HL-60/S4 (cell line): ENCODE results near the gene SSC5D.

Source experiments
- in situ Hi-C: fragments of 300-500 bp; cut with MboI; formaldehyde crosslinking; loops from 2 replicates; pipeline ENCODE4 v1.14.3; 2022; ENCODE audit warnings: low sequenced_read_pairs

Gene SSC5D

DNA sequence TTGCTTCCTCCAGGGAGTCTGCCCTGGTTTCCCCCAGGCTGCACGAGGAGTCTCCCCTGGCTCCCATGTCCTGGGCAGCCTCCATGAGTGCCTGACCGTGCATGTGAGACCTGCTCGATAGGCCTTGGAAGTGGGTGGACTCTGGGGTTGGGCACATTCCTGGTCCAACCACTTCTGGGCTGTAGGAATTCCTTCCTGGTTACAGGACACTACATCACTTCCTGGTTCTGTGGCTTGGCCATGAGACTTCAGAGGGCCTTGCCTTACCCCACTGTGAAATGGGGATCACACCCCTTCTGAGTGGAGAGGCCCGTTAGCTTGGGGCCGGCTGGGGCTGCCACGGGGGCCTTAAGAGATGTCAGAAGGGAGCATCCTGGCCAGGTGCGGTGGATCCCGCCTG, 15.8 kb upstream of the SSC5D start:
- in situ Hi-C loops: no loop called here

DNA sequence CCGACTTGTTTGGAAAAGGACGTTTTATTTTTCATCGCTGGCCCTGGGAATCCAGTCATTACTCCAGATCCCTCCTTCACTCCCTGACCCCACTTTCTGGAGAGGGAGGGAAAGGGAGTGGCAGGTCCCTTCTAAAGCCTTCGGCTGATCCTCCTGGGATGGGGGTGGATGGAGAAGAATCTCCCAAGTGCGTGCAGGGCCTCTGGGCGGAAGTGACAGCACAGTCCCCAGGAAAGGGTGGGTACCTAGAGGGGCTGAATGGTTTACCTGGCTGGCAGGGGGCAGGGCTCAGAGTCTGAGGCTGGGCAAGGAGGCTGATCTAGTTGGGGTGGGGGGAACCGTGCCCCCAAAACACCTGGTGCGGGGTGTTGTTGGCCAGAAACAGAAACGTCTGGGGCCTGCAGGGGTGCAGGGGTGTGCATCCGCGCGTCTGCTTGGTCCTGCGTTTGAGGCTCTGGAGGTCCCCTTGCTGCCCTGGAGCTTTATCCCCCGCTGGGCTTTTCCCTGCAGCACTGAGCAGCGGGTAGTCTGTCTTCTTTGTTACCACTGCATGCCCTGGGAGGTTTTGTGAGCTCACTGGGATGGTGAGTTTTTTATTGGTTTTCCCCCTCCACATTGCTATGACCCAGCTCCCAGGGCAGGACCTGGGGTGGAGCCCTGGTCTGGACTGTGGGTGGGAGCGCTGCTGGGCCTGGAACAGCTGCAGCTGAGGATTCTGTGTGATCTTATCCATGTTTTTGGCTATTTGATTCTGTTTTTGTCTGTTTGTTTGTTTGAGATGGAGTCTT, 14.8 kb upstream of the SSC5D start:
- in situ Hi-C loops: no loop called here

- in situ Hi-C loops: no loop called here
Observed at GRCh38 chr19:55474269-55475265, 13.7 kb upstream of the SSC5D start.

DNA sequence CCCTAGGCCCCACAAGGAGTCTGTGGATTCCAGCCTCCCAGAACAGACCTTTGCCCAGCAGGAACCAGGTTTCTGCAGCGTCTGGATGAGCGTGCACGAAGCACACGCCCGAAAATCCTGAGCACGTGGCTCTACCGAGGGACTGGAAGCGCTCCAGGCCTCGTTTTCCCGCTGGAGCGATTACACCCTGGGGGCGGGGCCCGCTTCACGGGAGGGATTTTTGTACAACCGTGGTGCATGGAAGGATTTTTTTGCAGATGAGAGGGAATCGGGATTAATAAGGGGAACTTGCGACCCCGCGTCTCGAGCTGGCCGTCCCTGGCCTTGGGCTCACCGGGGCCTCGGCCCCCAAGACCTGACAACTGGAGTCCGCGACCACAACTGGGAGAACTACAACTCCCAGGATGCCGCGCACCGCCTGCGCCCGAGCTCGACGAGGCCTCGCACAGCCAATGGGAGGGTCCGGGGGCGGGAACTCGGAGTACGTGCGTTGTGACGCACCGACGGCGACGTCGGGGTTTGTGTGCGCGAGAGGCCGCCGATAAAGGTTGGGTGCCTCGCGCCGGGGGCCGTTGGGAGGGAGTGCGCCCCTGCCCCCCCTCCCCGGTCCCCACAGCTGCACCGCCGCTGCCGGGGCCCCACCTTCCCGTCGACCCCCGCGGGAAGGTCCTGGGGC, 12.0 kb upstream of the SSC5D start, which contains the start of gene ZNF628:
Gene ZNF628, plus strand, starts transcription at position 518 of the 676 bp plus-strand sequence. CDS start 3,294 bp downstream, outside the sequence.
- in situ Hi-C loops: no loop called here

DNA sequence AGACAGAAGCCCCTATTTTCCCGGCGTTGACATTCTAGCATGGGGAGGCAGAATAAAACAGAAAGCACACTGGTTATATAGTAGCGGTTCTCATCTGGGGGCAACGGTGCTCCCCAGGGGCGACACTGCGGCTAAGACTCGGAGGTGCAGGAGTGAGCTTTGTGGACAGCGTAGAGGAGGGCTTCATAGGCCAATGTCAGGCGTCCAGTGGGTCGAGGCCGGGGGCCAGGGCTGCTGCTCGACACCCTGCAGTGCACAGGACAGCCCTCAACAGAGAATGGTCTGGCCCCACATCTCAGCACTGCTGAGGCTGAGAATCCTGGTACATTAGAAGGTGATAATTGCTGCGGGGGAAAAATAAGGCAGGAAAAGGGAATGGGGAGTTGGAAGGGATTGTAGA, 10.3 kb upstream of the SSC5D start:
- in situ Hi-C loops: no loop called here

GRCh38 chr19:55478364-55478763, 9.9 kb upstream of the SSC5D start:
- in situ Hi-C loops: no loop called here

DNA sequence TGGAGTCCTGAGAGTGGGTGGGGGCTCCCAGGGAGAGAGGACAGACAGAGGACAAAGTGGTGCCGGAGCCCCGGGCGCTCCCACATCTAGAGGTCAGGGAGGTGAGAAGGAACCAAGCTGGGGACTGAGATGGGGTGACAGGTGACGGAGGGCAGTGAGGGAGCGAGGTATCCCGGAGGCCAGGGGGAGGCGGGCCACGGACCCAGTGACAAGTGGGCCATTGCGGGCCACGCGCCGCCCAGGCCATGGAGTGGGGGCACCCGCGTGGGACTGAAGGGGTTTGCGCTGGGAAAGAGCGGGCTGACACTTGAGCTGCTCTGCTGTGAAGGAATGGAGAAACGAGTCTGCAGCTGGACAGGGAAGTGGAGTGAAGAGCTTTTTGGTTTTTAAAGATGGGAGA, 9.2 kb upstream of the SSC5D start:
- in situ Hi-C loops: no loop called here

DNA sequence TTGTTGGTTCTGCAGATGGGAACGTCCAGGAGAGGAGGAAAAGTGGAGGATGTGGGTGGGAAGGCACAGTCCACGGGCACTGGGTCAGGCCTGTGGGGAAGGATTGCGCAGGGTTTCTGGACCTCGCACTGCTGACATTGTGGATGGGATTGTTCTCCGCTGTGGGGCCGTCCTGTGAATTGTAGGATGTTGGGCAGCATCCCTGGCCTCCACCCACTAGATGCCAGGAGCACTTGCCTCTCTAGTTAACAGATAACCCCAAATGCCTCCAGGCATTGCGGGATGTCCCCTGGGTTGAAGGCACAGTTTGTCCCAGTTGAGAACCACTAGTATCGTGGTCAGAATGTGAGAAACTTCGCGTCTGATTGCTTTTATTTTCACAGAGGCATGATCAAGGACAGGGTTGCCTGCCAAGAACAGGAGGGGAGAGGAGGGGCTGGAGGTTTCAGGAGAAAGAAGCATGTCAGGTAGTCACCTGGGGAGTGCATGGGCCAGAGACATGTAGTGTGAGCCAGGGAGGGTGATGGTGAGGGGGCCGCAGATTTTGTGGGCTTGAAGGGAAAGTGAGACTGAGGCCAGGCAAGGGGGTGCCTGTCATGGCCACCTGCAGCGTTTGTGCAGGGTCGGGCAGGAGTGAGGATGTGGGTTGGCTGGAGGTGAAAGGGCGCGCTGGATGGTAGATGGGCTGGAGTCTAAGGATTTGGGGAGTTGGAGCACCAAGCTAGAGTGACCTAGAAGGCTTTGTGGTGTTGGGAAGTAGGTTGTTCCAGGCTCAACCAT, 8.6 kb upstream of the SSC5D start:
- in situ Hi-C loops: no loop called here

GRCh38 chr19:55481148-55481793, 7.0 kb upstream of the SSC5D start:
- in situ Hi-C loops: no loop called here

DNA sequence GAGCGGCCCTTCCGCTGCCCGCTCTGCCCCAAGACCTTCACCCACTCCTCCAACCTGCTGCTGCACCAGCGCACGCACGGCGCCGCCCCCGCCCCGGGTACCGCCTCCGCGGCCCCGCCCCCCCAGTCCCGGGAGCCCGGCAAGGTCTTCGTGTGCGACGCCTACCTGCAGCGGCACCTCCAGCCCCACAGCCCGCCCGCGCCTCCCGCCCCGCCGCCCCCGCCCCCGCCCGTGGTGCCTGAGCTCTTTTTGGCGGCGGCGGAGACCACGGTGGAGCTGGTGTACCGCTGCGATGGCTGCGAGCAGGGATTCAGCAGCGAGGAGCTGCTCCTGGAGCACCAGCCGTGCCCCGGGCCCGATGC, 6.5 kb upstream of the SSC5D start:
- in situ Hi-C loops: no loop called here

DNA sequence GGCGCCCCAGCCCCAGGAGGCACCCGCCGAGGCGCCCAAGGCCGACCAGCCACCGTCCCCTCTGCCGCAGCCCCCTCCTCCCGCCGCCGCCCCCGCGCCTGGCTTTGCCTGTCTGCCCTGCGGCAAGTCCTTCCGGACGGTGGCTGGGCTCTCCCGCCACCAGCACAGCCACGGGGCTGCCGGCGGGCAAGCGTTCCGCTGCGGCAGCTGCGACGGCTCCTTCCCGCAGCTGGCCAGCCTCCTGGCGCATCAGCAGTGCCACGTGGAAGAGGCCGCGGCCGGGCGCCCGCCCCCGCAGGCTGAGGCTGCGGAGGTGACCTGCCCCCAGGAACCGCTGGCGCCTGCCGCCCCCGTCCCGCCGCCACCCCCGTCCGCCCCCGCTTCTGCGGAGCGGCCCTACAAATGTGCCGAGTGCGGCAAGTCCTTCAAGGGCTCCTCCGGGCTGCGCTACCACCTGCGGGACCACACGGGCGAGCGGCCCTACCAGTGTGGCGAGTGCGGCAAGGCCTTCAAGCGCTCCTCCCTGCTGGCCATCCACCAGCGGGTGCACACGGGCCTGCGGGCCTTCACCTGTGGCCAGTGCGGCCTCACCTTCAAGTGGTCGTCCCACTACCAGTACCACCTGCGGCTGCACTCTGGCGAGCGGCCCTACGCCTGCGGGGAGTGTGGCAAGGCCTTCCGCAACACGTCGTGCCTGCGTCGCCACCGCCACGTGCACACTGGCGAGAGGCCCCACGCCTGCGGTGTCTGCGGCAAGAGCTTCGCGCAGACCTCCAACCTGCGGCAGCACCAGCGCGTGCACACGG, 5.9 kb upstream of the SSC5D start:
- in situ Hi-C loops: no loop called here

- in situ Hi-C loops: no loop called here
Observed at GRCh38 chr19:55482967-55483705, 5.1 kb upstream of the SSC5D start.

DNA sequence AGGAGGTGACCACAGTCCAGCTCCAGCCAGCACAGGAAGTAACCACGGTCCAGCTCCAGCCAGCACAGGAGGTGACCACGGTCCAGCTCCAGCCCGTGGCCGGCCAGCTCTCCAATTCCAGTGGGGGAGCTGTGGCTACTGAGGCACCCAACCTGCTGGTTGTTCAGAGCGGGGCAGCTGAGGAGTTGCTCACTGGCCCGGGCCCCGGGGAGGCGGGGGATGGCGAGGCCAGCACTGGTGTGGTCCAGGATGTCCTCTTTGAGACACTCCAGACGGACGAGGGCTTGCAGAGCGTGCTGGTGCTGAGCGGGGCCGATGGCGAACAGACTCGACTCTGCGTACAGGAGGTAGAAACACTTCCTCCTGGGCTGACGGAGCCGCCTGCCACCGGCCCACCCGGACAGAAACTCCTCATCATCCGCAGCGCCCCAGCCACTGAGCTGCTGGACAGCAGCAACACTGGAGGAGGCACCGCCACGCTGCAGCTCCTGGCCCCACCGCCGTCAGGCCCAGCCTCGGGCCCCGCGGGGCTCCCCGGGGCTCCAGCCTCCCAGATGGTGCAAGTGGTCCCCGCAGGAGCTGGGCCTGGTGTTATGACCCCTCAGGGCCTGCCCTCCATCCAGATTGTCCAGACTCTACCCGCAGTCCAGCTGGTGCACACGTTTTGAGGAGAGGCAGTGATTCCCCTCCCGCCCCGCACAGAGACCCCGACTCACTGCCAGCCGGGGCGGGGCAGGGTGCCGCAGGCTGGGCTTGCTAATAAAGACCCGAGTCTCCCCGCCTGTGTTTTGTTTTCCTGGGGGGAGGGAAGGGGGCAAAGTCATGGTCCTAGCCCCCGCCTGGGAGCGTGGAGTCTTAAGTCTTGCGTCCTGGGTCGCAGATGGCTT, 4.3 kb upstream of the SSC5D start:
- in situ Hi-C loops: no loop called here

GRCh38 chr19:55484593-55485438, 3.4 kb upstream of the SSC5D start, which contains the start of gene NAT14:
Gene NAT14, plus strand, starts transcription at chr19:55485188. Its CDS starts 521 bp downstream, at chr19:55485709.
- in situ Hi-C loops: no loop called here

- in situ Hi-C loops: no loop called here
Observed at GRCh38 chr19:55485439-55486011, 2.7 kb upstream of the SSC5D start.
